Fibroblast of pulmonary artery (primary cell): ENCODE data around the gene NDUFB3.

Experiments
- DNase-seq: peaks from one replicate; pipeline ENCODE4 v3.0.0-alpha.2; 2010; ENCODE audit warnings: low read depth
- H3K4me3 ChIP-seq: replicated peaks from 2 replicates; pipeline ENCODE4 v1.5.1; 2011; ENCODE audit warnings: low read depth, mild to moderate bottlenecking, control low read depth, low read length, moderate library complexity
- TF ChIP-seq, protein P1 (sequence below): IDR thresholded peaks from 2 replicates; pipeline ENCODE4 v1.5.1; 2011; ENCODE audit warnings: mild to moderate bottlenecking, control low read depth, low read length, inconsistent platforms; ENCODE audit errors: missing control alignments

The NDUFB3 gene

GRCh38 chr2:201118961-201119854, 47.4 kb downstream of the NDUFB3 start:
- DNase-seq, result peak; percentile 62
- peak overlapping the region; percentile 79 for H3K4me3 ChIP-seq
- TF ChIP-seq, protein P1, sequence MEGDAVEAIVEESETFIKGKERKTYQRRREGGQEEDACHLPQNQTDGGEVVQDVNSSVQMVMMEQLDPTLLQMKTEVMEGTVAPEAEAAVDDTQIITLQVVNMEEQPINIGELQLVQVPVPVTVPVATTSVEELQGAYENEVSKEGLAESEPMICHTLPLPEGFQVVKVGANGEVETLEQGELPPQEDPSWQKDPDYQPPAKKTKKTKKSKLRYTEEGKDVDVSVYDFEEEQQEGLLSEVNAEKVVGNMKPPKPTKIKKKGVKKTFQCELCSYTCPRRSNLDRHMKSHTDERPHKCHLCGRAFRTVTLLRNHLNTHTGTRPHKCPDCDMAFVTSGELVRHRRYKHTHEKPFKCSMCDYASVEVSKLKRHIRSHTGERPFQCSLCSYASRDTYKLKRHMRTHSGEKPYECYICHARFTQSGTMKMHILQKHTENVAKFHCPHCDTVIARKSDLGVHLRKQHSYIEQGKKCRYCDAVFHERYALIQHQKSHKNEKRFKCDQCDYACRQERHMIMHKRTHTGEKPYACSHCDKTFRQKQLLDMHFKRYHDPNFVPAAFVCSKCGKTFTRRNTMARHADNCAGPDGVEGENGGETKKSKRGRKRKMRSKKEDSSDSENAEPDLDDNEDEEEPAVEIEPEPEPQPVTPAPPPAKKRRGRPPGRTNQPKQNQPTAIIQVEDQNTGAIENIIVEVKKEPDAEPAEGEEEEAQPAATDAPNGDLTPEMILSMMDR, result no peak

GRCh38 chr2:201122276-201122675, 50.5 kb downstream of the NDUFB3 start:
- no peak overlapping the region for H3K4me3 ChIP-seq
- DNase-seq, result no peak
- TF ChIP-seq, protein P1, result no peak

DNA sequence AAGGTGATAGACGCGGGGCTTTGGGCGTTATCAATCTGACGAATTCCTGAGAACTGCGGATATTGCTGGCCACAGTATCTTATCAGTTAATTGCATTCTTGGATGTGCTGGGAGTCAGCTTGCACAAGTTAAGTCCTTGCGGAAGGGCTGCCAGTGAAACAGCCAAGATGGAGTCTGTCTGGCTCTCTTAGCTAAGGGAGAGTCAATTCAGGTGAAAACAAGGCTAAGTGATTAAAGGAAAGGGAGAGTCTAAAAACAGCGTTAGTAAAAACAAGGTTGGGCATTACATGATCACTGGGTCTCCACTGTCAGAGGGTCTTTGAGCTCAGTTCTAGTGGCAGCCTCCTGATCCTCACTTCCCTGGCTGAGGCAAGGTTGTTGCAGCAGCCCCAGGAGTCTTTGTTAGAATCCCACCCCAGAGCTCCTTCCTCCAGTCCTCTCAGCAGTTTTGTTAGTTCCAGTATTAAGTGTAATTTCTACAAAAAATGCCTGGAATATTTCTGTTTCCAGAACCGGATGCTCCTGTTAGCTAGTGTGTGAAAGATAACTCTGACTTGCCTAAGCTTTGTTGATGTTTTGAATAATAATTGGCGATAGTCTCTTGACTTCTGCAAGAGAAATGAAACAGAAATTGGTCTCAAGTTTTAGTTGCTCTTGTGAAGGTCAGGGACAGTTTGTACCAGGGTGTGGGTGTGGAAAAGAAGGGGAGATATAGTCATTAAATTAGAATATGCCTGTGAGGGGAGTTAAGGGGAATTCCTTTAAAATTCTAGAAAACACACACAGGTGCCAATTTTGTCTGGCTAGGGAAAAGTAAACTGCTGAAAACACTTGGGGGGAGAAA, 54.7 kb downstream of the NDUFB3 start:
- H3K4me3 ChIP-seq, result peak overlapping the region; percentile 21
- TF ChIP-seq, protein P1, result no peak
- peak; percentile 76 for DNase-seq

- H3K4me3 ChIP-seq, result peak overlapping the region; percentile 21
- TF ChIP-seq, protein P1, result no peak
- no peak for DNase-seq
These were observed 55.3 kb downstream of the NDUFB3 start for GRCh38 chr2:201127152-201127511.

DNA sequence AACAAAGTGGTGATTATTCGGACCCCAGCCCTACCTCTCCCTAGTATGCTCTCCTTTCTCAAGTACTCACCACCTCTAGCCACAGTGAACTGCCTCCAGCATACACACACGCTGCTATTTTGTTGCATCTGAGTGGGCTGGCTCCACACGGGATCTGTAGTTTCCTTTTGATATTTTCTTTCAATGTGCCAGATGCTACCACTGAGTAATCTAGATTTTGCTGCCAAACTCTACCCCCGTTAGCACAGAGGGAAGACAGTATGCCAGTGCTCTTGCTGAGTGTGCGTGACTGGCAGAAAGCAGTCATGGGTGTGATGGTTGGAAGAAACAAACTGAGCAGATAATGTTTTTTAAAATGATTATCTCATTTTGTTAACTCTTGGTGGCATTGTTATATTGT, 55.8 kb downstream of the NDUFB3 start:
- peak; percentile 75 for DNase-seq
- TF ChIP-seq, protein P1, result no peak
- H3K4me3 ChIP-seq, result peak overlapping the region; percentile 21

GRCh38 chr2:201128033-201128432, 56.2 kb downstream of the NDUFB3 start:
- TF ChIP-seq, protein P1, result no peak
- no peak overlapping the region for H3K4me3 ChIP-seq

More at GRCh38 chr2:201128033-201128432, 56.2 kb downstream of the NDUFB3 start:
- no peak for DNase-seq
